ENCODE results near the gene SBF2.
"Not testable (repeated sequence)": the region's sequence is repeated elsewhere in the genome, so short reads cannot be mapped to it uniquely, and the experiment has no call there.

The SBF2 gene

DNA sequence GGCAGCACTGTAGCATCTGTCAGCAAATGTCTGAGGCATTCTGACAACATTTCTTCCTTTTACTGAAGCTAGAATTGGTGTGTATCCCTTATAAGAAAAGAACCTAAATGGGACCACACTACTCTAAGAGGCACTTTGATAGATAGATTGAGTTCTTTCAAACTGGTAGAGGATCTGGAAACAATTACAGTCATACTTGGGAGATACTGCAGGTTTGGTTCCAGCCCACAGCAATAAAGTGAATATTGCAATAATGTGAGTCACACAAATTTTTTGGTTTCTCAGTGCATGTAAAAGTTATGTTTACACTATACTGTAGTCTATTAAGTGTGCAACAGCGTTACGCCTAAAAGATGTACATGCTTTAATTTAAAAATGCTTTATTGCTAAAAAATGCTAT is 96.9 kb downstream of the SBF2 start:
- no peak for DNase-seq (ENCODE audit: low read depth, low spot score)

GRCh38 chr11:10192036-10192435 is 102.0 kb downstream of the SBF2 start:
- no peak for DNase-seq (ENCODE audit: low read depth, low spot score)

DNA sequence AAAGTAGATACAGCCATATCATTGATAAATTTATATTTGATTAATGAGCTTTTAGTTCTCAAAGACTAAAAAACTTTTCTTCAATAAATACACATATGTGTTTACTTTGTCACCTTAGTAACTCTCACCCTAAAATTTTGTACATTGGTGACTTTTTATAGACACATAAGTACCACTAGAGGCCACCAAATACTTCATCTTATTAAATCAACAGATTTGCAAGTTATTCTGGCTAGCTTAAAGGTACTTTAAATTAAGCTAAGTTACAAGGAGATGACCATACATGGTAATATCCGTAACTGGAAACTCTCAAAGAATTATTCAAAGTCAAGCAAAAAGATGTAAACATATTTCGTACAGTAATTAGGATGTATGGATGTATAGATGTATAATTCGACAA is 112.2 kb downstream of the SBF2 start:
- no peak for DNase-seq (ENCODE audit: low read depth, low spot score)

- no peak for DNase-seq (ENCODE audit: low read depth, low spot score)
These were observed 129.4 kb downstream of the SBF2 start for GRCh38 chr11:10164621-10165020.

GRCh38 chr11:10162222-10162621 is 131.8 kb downstream of the SBF2 start:
- DNase-seq (ENCODE audit: low read depth, low spot score) = no peak

- DNase-seq (ENCODE audit: low read depth, low spot score) = no peak
These were observed 133.7 kb downstream of the SBF2 start for GRCh38 chr11:10160350-10160749.

- DNase-seq (ENCODE audit: low read depth, low spot score) = no peak
These were observed 135.6 kb downstream of the SBF2 start for GRCh38 chr11:10158461-10158860.

DNA sequence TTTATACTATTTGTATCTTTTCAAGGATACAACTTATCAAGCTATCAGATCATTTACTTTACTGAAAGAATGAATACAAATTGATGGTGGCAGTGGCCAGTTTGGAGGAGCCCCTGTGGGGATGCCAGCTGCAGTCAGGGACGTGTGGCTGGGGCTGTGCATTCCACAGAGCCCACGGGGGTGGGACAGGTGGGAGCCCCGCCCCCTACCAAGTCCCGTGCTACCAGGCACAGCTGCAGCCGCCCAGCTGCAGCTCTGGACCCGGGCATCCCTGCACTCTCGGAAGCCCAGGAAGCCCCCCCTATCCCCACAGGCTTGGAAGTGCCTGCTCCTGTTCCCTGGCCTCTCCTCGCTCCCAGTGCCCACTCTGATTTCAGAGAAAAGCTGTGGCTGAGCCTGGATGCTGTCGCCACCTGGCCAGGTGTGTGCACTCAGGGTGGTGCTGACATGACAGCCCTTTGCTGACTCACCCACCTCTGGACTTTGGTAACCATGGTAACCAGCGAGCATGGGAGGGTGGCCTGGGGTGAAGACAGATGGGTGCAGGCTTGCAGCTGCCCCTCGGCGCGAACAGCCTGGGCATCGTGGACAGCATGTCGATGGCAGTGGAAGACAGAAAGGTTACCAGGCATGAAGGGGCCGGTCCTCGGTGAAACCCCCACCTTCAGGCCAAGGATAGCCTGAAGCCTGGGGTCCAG is 138.1 kb downstream of the SBF2 start:
- no peak for DNase-seq (ENCODE audit: low read depth, low spot score)

DNA sequence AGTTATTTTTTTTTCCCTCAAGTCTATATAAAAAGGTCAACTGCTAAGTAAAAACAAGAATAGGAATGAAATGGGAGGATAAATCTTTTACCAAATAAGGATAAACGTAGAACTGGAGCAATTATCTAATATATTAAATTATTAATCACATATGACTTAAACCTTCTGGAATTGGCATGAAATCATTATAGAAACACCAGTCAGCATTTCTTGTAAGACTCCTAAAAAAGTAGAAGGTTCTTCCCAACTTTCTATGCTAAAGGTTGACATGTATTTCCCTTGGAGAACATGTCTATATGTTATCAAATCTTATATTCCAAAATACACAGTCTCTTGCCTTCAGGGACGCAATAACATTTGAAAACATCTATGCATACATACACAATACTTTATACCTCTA is 143.2 kb downstream of the SBF2 start:
- DNase-seq (ENCODE audit: low read depth, low spot score) = no peak

DNA sequence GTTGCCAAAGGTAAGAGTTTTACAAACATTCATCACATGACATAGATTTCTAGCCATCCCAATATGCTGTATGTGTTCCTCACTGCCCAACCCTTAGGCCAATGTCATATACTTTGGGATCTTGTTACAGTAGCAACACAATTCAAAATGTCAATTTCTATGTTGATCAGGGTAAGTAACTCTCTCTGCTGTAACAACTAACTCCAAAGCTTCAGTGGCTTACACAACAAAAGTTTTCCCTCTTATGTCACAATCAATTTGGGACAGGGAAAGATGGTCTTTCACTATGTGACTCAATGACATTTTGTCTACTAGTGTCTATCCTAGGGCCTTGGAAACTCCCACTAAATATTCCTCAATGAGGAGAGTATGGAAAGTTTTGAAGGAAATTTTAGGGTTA is 144.5 kb downstream of the SBF2 start:
- DNase-seq (ENCODE audit: low read depth, low spot score) = no peak

DNA sequence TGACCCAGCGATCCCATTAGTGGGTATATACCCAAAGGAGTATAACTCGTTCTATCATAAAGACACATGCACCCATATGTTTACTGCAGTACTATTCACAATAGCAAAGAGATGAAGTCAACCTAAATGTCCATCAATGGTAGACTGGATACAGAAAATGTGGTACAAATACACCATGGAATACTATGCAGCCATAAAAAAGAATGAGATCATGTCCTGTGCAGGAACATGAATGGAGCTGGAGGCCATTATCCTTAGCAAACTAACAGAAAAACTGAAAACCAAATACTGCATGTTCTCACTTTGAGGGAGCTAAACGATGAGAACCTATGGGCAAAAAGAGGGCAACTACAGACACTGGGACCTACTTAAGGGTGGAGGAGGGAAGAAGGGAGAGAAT is 146.8 kb downstream of the SBF2 start:
- DNase-seq (ENCODE audit: low read depth, low spot score) = no peak

DNA sequence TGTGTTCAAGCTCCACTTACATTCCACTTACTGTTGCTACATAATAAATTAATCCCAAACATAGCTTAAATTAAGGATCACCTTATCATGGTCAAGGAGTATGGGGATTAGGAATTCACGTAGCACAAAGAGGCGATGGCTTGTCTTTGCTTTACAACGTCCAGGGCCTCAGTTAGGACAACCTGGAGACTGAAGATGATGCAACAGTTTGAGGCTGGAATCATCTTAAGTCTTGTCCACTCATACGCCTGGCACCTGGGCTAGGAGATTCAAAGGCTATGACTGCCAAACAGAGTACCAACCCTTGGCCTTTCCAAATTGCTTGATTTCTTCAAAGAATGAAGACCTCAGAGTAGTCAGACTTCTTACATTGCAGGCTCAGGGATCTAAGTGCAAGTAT is 149.1 kb downstream of the SBF2 start:
- DNase-seq (ENCODE audit: low read depth, low spot score) = no peak

DNA sequence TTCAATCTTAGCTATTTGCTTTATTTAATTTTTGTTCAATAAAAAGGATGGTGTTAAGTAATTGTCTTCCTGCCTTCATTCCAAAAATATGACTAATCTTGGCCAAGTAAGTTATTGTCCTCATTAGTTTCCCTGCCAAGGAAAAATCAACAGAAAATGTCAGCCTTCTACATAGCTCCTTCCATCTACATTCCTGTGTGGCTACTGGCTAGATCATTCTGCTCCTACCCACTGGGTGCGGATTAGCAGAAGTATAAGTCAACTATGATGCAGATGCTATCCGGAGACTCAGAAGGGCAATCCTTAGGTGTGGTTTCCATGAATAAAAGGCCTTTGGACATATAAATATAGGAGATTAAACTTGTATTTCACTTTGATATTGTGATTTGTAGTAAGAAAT is 154.4 kb downstream of the SBF2 start:
- DNase-seq (ENCODE audit: low read depth, low spot score) = no peak

GRCh38 chr11:10139143-10139542 is 154.9 kb downstream of the SBF2 start:
- DNase-seq (ENCODE audit: low read depth, low spot score) = no peak

- DNase-seq (ENCODE audit: low read depth, low spot score) = no peak
These were observed 159.0 kb downstream of the SBF2 start for GRCh38 chr11:10134975-10135481.

- not testable (repeated sequence) for DNase-seq (ENCODE audit: low read depth, low spot score)
These were observed 159.8 kb downstream of the SBF2 start for GRCh38 chr11:10134226-10134625.

DNA sequence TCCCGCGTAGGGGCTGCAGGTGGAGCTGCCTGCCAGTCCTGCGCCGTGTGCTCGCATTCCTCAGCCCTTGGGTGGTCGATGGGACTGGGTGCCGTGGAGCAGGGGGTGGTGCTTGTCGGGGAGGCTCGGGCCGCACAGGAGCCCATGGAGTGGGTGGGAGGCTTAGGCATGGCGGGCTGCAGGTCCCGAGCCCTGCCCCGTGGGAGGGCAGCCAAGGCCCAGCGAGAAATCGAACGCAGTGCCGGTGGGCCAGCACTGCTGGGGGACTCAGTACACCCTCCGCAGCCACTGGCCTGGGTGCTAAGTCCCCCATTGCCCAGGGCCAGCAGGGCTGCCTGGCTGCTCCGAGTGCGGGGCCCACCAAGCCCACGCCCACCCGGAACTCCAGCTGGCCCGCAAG is 160.8 kb downstream of the SBF2 start:
- DNase-seq (ENCODE audit: low read depth, low spot score) = not testable (repeated sequence)

DNA sequence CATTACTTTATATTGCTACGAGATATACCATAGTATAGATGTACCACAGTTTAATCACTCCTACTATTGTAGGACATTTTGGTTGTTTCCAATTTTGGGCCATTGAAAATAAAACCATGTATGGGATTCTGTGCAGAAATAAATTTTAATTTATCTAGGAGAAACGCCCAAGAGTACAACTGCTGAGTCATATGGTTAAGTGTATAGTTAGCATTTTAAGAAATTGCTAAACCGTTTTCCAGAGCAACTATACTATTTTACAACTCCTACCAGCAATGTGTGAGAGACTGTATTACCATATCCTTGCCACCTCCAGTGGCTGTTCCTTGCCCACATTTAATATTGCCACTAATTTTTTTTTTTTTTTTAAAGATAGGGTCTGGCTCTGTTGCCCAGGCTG is 163.1 kb downstream of the SBF2 start:
- no peak for DNase-seq (ENCODE audit: low read depth, low spot score)

GRCh38 chr11:10129184-10129583 is 164.8 kb downstream of the SBF2 start:
- not testable (repeated sequence) for DNase-seq (ENCODE audit: low read depth, low spot score)

- DNase-seq (ENCODE audit: low read depth, low spot score) = no peak
These were observed 168.4 kb downstream of the SBF2 start for GRCh38 chr11:10125522-10126133.

GRCh38 chr11:10122326-10123197 is 171.5 kb downstream of the SBF2 start:
- no peak for DNase-seq (ENCODE audit: low read depth, low spot score)

DNA sequence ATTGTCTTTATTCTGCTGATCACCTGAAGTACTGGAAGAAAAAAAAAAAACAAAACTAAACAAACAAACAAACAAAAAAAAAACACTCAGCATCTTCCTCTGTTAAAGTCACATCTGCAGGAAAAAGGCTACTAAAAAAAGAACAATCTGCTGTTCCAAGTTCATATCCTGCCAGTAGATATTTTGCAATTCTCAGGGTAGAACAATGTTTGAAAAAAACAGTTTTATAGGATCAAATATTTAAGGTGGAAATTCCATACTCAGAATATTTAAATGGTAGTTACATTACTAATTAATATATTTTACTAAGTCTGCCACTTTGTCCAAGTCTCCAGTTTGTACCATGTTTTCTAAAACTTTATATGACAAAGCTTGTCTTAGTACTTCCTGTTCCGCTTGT is 175.2 kb downstream of the SBF2 start:
- no peak for DNase-seq (ENCODE audit: low read depth, low spot score)
